ELF-1 (cell line): Measurements from ENCODE around the gene C2orf78.
A peak's percentile ranks its signal among the peaks of the same experiment; 100 is the strongest.

ENCODE experiments used
- DNase-seq: peaks from one replicate; pipeline ENCODE4 v3.0.0-alpha.2; 2016; ENCODE audit warnings: low read depth, low spot score

C2orf78 gene

GRCh38 chr2:73780237-73780582, 3.8 kb upstream of the C2orf78 start:
- no peak for DNase-seq

DNA sequence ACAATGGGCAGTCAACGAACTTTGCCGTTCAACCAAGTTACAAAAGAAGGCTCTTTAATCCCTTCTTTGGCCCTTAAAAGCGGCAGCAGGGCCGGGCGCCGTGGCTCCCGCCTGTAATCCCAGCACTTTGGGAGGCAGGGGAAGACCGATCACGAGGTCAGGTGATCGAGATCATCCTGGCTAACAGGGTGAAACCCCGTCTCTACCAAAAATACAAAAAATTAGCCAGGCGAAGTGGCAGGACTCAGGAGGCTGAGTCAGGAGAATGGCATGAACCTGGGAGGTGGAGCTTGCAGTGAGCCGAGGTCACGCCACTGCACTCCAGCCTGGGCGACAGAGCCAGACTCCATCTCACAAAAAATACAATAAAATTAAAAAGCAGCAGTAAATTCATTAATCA, 581 bp upstream of the C2orf78 start:
- DNase-seq, result peak; percentile 53

GRCh38 chr2:73811878-73812277, 27.9 kb downstream of the C2orf78 start:
- no peak for DNase-seq

- DNase-seq, result no peak
Measured at GRCh38 chr2:73812635-73813034, 28.7 kb downstream of the C2orf78 start.

DNA sequence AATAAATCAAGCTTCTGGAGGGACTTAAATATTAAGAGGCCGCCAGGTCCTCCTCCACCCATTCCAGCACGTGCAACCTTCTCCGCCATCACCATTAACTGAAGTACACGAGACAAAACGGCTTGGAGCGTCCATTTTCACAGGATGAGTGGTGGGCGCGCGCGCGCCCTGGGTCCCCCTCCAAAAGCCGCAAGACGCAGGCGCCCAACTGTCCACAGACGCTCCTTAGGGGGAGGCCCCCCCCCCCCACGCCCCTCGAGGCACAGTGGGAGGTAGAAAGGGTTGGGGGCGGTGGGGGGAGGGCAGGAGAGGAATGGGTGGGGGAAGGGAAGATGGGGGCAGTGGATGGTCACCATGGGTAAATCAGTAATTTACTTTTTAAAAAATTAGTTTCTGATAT, 34.3 kb downstream of the C2orf78 start:
- no peak for DNase-seq

DNA sequence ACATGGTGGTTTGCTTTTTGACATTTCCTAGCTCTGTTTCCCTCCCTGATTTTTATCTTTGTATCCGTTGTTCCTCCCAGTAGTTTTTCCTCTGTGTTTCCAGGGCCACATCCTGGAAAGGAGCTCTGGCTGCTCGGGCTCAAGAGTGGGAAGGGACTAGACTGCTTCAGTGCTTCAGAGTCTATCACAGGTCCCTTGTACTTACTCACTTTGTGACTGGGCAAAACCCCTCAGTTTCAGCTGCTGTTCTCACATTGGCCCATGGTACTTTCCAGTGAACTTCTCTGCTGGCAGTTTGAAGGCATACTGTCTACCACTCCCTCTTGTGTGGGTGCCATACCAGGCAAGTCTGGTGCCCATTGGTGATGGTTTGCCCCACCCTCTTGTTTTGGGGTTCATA, 37.2 kb downstream of the C2orf78 start:
- DNase-seq, result no peak

GRCh38 chr2:73821669-73822068, 37.7 kb downstream of the C2orf78 start:
- DNase-seq, result no peak

DNA sequence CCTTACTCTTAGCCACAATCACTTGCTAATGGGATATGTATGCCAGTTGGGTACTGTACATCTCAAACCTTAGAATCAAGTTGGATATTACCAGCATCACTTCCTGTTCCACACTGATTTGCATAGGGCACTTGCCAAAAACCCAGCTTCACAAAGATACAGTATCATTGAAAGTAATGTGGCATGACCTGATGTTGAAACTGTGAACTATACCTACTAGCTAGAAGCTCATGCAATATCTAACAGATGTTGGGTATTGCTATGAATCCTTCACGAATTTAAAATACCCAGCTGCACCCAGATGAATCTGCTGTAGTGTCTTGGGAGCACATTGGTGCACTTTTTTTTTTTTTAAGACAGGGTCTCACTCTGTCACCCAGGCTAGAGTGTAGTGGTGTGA, 38.3 kb downstream of the C2orf78 start:
- no peak for DNase-seq

GRCh38 chr2:73822991-73823390, 39.0 kb downstream of the C2orf78 start:
- DNase-seq, result no peak

- no peak for DNase-seq
Measured at GRCh38 chr2:73823416-73823815, 39.4 kb downstream of the C2orf78 start.

- DNase-seq, result peak; percentile 5
Measured at GRCh38 chr2:73823916-73824523, 40.0 kb downstream of the C2orf78 start.

GRCh38 chr2:73825408-73825807, 41.4 kb downstream of the C2orf78 start:
- no peak for DNase-seq

DNA sequence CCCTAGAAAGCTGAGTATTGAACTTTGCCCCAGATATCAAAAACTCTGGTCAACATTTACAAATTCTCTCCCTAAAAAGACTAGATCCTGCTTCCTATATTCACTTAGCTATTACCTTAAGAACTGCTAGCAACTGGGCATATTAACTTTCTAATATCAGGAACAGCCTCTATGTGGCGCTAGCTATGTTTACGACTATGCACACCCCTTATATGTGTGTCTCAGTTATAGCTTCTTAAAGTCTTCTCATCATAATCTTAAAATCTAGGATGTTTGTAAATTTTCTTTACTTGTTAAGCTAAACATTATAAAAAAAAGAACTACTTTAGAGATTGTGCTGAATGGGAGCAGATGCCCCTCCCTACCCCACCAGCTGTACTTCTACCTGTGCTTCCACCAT, 43.0 kb downstream of the C2orf78 start:
- DNase-seq, result no peak

DNA sequence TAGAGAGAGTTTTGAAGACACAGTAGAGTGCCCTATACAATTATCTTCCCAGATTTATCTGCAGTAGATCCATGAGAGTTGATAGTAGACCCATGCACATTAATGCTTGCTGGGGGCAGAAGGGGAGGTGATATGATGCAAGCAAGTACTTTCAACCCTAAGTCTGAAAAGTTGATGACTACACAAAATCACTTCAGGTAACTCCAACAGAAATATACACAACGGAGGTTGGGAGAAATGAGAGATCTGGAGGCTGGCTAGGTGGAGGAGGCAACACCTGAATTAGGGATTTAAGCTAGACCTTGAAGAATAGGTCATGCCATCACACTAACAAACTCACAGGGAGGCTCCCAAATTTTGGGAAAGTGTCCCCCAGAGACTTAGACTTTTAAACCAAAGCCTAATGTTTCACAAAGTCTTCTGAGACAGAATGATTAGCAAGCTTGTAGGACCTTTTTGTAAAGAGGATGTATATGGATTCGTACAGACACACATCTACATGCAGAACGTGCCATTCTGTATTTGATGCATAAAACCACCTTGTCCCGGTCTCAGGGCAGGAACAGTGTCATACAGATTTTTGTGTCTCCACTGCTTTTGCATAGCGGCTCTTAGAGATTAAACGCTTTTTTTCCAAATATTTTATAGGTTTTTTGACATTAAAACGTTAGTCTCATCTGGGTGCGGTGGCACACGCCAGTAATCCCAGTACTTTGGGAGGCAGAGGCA, 43.8 kb downstream of the C2orf78 start:
- DNase-seq, result no peak

DNA sequence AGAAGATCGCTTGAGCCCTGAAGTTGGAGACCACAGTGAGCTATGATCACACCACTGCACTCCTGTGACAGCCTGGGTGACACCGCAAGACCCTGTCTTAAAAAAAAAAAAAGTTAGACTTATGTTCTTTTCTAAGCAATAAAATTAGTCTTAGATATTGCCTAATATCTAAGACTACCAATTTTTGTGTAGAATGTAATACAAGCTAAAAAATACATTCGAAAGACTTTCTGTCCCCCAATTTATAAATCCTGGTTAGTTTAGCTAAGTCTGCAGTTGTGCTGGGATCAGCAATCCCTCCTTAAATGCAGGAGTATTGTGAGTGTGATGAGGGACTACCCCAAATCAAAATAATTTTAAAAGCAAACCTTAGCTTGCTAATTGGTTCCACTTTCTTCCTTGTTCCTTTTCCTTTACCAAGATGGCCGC, 44.4 kb downstream of the C2orf78 start:
- DNase-seq, result no peak

DNA sequence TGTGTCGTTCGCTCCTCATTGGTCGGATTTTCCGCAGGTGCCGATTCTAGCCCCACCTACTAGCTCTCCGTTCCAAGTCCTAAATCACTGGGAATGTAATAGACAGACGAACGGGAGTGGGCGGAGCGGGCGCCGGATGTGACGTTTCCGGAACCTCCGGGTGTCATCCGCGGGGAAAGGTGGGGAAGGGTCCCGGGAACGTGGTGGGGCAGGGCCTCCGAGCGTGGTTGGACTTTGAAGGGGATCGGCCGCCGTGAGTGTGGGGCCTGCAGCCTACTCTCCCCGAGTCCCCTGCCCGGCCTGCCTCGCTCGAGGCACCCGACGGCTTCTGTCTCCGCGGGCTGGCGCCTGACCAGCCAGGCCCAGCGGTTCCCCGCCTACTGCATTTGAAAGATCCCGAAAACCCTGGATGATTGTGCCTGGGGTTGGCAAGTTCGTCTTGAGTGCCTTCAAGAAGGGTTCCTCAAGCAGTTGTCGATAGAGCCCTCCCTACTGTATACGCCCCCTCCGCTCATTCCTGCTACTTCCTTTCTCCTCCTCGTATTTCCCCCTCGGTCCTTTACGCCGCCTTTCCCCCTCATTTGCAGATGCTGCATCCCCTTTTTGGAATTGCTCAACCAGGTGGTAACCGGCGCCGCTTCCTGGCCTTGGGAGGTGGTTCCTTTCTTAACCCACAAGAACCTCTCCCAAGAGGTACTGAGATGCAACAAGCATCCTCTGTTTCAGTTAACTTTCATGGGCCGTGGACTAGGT, 45.0 kb downstream of the C2orf78 start, which contains the start of gene STAMBP:
STAMBP (plus strand) TSS at position 144 of the 753 bp plus-strand sequence. CDS start 1,896 bp downstream, outside the sequence.
- peak; percentile 97 for DNase-seq

DNA sequence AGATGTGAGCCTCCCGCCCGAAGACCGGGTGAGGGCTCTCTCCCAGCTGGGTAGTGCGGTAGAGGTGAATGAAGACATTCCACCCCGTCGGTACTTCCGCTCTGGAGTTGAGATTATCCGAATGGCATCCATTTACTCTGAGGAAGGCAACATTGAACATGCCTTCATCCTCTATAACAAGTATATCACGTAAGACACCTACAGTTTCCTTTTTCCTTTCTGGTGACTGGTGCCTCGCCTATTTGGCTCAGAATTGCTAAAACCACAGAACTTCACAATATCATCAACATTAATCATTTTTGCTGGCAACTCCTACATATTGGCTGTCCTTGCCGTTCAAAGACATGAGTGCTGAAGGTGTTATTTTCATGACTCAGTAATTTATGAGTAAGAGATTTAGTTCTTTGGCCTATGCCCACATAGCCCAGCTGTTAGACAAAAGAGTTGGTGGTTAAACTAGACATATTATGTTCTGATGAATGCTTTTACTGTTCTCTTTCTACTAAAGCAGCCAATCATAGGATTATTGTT, 47.0 kb downstream of the C2orf78 start:
- no peak for DNase-seq

GRCh38 chr2:73832930-73833329, 48.9 kb downstream of the C2orf78 start:
- DNase-seq, result no peak

DNA sequence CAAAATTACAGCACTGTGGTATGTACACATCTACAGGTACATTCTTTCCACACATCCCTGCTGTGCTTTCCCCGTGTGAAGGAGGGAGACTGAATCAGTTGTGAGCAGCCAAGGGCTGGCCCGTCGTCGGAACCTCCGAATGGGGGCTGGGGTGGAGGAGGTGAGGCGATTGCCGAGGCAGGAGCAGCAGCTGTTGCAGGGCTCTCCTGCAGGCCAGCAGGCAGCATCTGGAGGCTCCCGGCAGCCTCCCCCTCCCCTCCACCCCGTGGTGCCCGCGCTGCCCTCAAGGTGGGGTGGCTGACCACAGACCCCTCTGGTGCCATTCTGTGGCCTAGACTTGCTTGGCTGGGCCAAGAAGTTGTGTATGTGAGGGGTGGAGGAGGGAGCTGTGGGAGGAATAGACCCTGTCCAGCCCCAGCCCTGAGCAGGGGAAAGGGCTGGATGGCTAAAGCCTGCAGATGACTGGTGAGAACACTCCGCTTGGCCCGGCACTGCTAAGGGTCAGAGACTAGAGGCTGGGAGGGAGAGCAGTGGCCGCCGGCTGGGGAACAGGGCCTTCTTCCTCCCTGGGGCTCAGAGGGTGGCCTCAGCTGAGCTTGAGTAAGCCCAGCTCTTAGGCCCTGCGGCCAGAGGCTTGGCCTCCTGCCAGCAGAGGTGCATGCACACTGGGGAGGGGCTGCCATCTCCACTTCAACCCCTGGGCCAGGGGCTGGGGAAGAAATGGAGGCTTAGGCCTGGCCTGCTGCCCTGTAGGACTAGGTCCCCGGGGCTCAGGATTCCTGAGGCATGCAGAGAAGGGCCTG, 52.4 kb downstream of the C2orf78 start:
- DNase-seq, result peak; percentile 43

DNA sequence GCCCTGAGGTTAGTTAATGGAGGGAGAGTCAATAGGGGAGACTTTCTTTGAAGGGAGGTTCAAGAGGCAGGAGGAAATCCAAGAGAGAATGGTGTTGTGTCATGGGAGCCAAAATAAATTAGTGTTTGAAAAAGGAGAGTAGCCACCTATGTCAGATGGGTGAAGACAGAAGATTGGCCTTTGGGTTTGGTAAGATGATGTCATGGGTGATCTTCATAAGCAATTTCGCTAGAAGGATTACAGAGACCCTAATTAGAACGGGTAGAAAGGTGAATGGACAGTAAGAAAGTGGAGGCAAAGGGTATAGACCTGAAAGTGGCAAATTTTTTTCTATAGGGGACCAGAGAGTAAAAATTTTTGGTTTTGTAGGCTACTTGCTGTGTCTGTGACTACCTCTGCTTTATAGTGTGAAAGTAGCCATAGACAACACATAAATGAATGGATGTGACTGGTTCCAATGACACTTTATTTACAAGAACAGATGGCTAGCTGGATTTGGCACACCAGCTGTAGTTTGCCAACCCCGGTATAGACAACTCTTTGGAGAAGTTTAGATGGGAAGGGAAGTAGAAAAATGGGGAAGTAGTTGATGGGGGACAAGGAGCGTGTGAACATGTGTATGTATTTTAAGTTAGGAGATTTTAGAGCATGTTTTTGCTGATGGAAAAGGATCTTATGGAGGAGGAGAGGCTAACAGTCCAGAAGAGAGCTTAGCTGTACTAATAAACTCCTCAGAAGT, 54.0 kb downstream of the C2orf78 start:
- no peak for DNase-seq
